HCT116 (cell line): ENCODE data around the gene GALNT18. TPM values are rescaled to one million over a fixed set of nuclear protein-coding genes. Genes with fewer than 3 reads are reported as not detected.

ENCODE experiments used
- ATAC-seq: fragments of 200-7000 bp; cut with Tn5 transposase; 2 replicates; pipeline ENCODE4 v1.9.1; 2020; ENCODE audit warnings: mild to moderate bottlenecking, moderate library complexity
- BruUV-seq: library from RNA; stranded (reverse); fragments of 400-500 nt; replicated peaks from 2 replicates; lab custom pipeline; 2021; lab: Mats Ljungman, UMichigan
- CTCF ChIA-PET: fragments of 300-600 bp; sonication (Branson Sonifier 250); formaldehyde crosslinking; loops from one replicate; lab custom pipeline; 2021; ENCODE audit warnings: antibody characterized with exemption; lab: Charles Lee
- POLR2A ChIA-PET: fragments of 300-600, 350-600 bp; sonication (Branson Sonifier 250); formaldehyde crosslinking; loops from one replicate; lab custom pipeline; 2021; ENCODE audit warnings: antibody characterized with exemption; lab: Charles Lee
- RAD21 ChIA-PET, 2 experiments: fragments of 300-600 bp; sonication (Branson Sonifier 250); formaldehyde crosslinking; loops; one replicate each; lab custom pipeline; 2023; ENCODE audit warnings: low total read pairs in 2 of 2; ENCODE audit not compliant: uncharacterized antibody in 2 of 2, unreplicated experiment in 2 of 2, low non-redundant PET in 1 of 2; lab: Charles Lee
- DNase-seq: peaks from one replicate; pipeline ENCODE4 v3.0.0-alpha.2; 2010; ENCODE audit warnings: low read depth, low spot score
- H2AFZ ChIP-seq: fragments of 200-600 bp; shearing (Covaris generic), sonication (generic); 2 replicates; pipeline ENCODE4 v1.6.1; 2017; ENCODE audit warnings: low read depth, mixed run types, mixed read lengths, antibody characterized with exemption, low read length; ENCODE audit not compliant: poor library complexity, severe bottlenecking
- H3K27ac ChIP-seq: 2 replicates; pipeline ENCODE4 v1.5.1; 2012; ENCODE audit warnings: low read depth, low read length
- H3K27me3 ChIP-seq: fragments of 200-600 bp; sonication (generic); 2 replicates; pipeline ENCODE4 v1.6.1; 2016; ENCODE audit warnings: mixed run types, low read length, mixed read lengths; ENCODE audit not compliant: insufficient read depth
- H3K36me3 ChIP-seq, 2 experiments: fragments of 200-500 bp in 1 of 2; fragments of 200-600 bp in 1 of 2; sonication (Bioruptor generic) in 1 of 2; sonication (generic) in 1 of 2; 2 replicates each; pipeline versions ENCODE4 v1.5.1 to v1.6.1; 2014 to 2016; ENCODE audit warnings: low read length in 2 of 2, inconsistent platforms in 1 of 2, mixed read lengths in 1 of 2, mixed run types in 1 of 2; ENCODE audit not compliant: insufficient read depth in 2 of 2, control insufficient read depth in 1 of 2
- H3K4me1 ChIP-seq, 2 experiments: fragments of 200-600 bp in 1 of 2; sonication (generic) in 1 of 2; 2 replicates each; pipeline versions ENCODE4 v1.5.1 to v1.6.1; 2012 to 2017; ENCODE audit warnings: low read length in 2 of 2, inconsistent platforms in 1 of 2, mild to moderate bottlenecking in 1 of 2, mixed read lengths in 1 of 2, mixed run types in 1 of 2, moderate library complexity in 1 of 2; ENCODE audit not compliant: insufficient read depth in 2 of 2, control insufficient read depth in 1 of 2
- H3K4me2 ChIP-seq: fragments of 200-600 bp; sonication (generic); 2 replicates; pipeline ENCODE4 v1.6.1; 2017; ENCODE audit warnings: mixed run types, low read length, mixed read lengths
- H3K4me3 ChIP-seq, 2 experiments: fragments of 200-600 bp in 1 of 2; sonication (generic) in 1 of 2; replicated peaks in 1 of 2; 2 replicates each; pipeline ENCODE4 v1.5.1; 2011 to 2016; ENCODE audit warnings: low read length in 2 of 2, control low read depth in 1 of 2, low read depth in 1 of 2, mild to moderate bottlenecking in 1 of 2, mixed read lengths in 1 of 2, mixed run types in 1 of 2
- H3K79me2 ChIP-seq: fragments of 200-600 bp; sonication (generic); 2 replicates; pipeline ENCODE4 v1.6.1; 2017; ENCODE audit warnings: mild to moderate bottlenecking, mixed run types, low read length, moderate library complexity, mixed read lengths; ENCODE audit not compliant: insufficient read depth
- H3K9ac ChIP-seq: fragments of 200-600 bp; sonication (generic); 2 replicates; pipeline ENCODE4 v1.6.1; 2016; ENCODE audit warnings: low read length, mixed read lengths
- H3K9me2 ChIP-seq: fragments of 200-600 bp; sonication (generic), shearing (Covaris generic); 2 replicates; pipeline ENCODE4 v1.6.1; 2017; ENCODE audit warnings: mixed run types, mild to moderate bottlenecking, moderate library complexity; ENCODE audit not compliant: insufficient read depth
- H3K9me3 ChIP-seq, 2 experiments: fragments of 200-500 bp in 1 of 2; fragments of 200-600 bp in 1 of 2; sonication (Bioruptor generic) in 1 of 2; sonication (generic) in 1 of 2; 2 replicates each; pipeline ENCODE4 v1.6.1; 2014 to 2017; ENCODE audit warnings: low read length in 2 of 2, mixed read lengths in 2 of 2, inconsistent platforms in 1 of 2, low read depth in 1 of 2, mild to moderate bottlenecking in 1 of 2, mixed run types in 1 of 2, moderate library complexity in 1 of 2; ENCODE audit not compliant: control insufficient read depth in 1 of 2, insufficient read depth in 1 of 2
- H4K20me1 ChIP-seq: fragments of 200-600 bp; sonication (generic), shearing (Covaris generic); 2 replicates; pipeline ENCODE4 v1.6.1; 2017; ENCODE audit warnings: mixed run types, mild to moderate bottlenecking, moderate library complexity; ENCODE audit not compliant: insufficient read depth
- CTCF ChIP-seq, 3 experiments: fragments of 200-600 bp in 1 of 3; sonication (generic) in 1 of 3; IDR thresholded peaks in 2 of 3; conservative IDR thresholded peaks in 1 of 3; 2 replicates each; pipeline ENCODE4 v1.5.1; 2012 to 2017; ENCODE audit warnings: low read depth in 2 of 3, low read length in 2 of 3, antibody characterized with exemption in 1 of 3, borderline replicate concordance in 1 of 3, control low read depth in 1 of 3, mild to moderate bottlenecking in 1 of 3, mixed read lengths in 1 of 3, mixed run types in 1 of 3, moderate library complexity in 1 of 3; ENCODE audit not compliant: insufficient read depth in 1 of 3
- EGR1 ChIP-seq: IDR thresholded peaks from 2 replicates; pipeline ENCODE4 v1.6.1; 2012; ENCODE audit warnings: low read depth
- ELF1 ChIP-seq: IDR thresholded peaks from 2 replicates; pipeline ENCODE4 v1.6.1; 2012; ENCODE audit warnings: low read depth, borderline replicate concordance
- EZH2phosphoT487 ChIP-seq: fragments of 200-600 bp; IDR thresholded peaks from 2 replicates; pipeline ENCODE4 v1.6.1; 2018; ENCODE audit warnings: antibody characterized with exemption, borderline replicate concordance
- JUND ChIP-seq: IDR thresholded peaks from 2 replicates; pipeline ENCODE4 v1.6.1; 2012
- MAX ChIP-seq: IDR thresholded peaks from 2 replicates; pipeline ENCODE4 v1.6.1; 2012
- POLR2A ChIP-seq: IDR thresholded peaks from 2 replicates; pipeline ENCODE4 v1.7.0; 2011; ENCODE audit warnings: borderline replicate concordance; ENCODE audit not compliant: insufficient read depth, insufficient read length; ENCODE audit errors: extremely low read depth
- REST ChIP-seq: IDR thresholded peaks from 2 replicates; pipeline ENCODE4 v1.6.1; 2012; ENCODE audit warnings: low read depth
- SIN3A ChIP-seq: IDR thresholded peaks from 2 replicates; pipeline ENCODE4 v1.6.1; 2012; ENCODE audit warnings: low read depth
- SP1 ChIP-seq: IDR thresholded peaks from 2 replicates; pipeline ENCODE4 v1.6.1; 2012; ENCODE audit warnings: low read depth
- ZBTB33 ChIP-seq: IDR thresholded peaks from 2 replicates; pipeline ENCODE4 v1.6.1; 2011; ENCODE audit warnings: mild to moderate bottlenecking, low read length, moderate library complexity; ENCODE audit not compliant: insufficient replicate concordance; ENCODE audit errors: extremely low read depth
- ZNF274 ChIP-seq: fragments of 200-500 bp; sonication (Bioruptor generic); IDR thresholded peaks from 2 replicates; pipeline ENCODE4 v1.6.1; 2014; ENCODE audit warnings: mild to moderate bottlenecking, low read depth, low read length, inconsistent platforms
- intact Hi-C: fragments of 100-400 bp; cut with micrococcal nuclease; formaldehyde crosslinking; loops from 2 replicates; pipeline ENCODE4 v1.10.0; 2022
- total RNA-seq: library from RNA; stranded (reverse); gene quantifications from one replicate; pipeline ENCODE4 v1.2.1, GENCODE V29; 2021; ENCODE audit not compliant: unreplicated experiment

GALNT18 gene
- total RNA-seq, 1 experiment from 2014 or later: 19.9 TPM

- DNase-seq: no peak
- no peak for ATAC-seq
- no peak overlapping the region for H3K9ac ChIP-seq
- no peak overlapping the region for H3K4me2 ChIP-seq
- H3K79me2 ChIP-seq: no peaks in the 10 kb centered on the region
- BruUV-seq: TSS peak; percentile 17
- RAD21 ChIA-PET: no interaction called here
- intact Hi-C loops: no loop called here
- H3K36me3 ChIP-seq: no peaks in the 10 kb centered on the region
- H3K9me2 ChIP-seq: no peaks in the 10 kb centered on the region
- CTCF ChIA-PET: no interaction called here
- no peaks in the 10 kb centered on the region for H4K20me1 ChIP-seq
- H2AFZ ChIP-seq: no peak overlapping the region
- H3K9me3 ChIP-seq: no peaks in the 10 kb centered on the region
- peaks cover 0 to 8% of the 10 kb centered on the region in 2 experiments; a peak in 1 of 4 replicates for H3K4me1 ChIP-seq
- POLR2A ChIA-PET: no interaction called here
- no peaks in the 10 kb centered on the region for H3K27me3 ChIP-seq
- TF ChIP-seq CTCF (IDR thresholded peaks at IDR 0.05 in 2 of 3, conservative IDR thresholded peaks at IDR 0.05 in 1 of 3; ENCODE audit: borderline replicate concordance in 1 of 3, insufficient read depth in 1 of 3, low read depth in 2 of 3, low read length in 2 of 3) (no peak), JUND (no peak), ZNF274 (no peak), POLR2A (no peak), SP1 (no peak), SIN3A (no peak), ZBTB33 (no peak), ELF1 (no peak), REST (no peak), EZH2phosphoT487 (no peak), EGR1 (no peak), MAX (no peak)
- H3K4me3 ChIP-seq: no peak overlapping the region
- H3K27ac ChIP-seq: no peak overlapping the region
These were observed 191.4 kb downstream of the GALNT18 start for GRCh38 chr11:11430431-11430830.
